HepG2 (cell line): Measurements from ENCODE around the gene BRIP1. TPM values are rescaled to one million over a fixed set of nuclear protein-coding genes. Genes with fewer than 3 reads are reported as not detected.

Experiments
- ATAC-seq: fragments of 200-7000 bp; cut with Tn5 transposase; 3 replicates; pipeline ENCODE4 v1.9.1; 2020; ENCODE audit warnings: mild to moderate bottlenecking, moderate library complexity
- BruUV-seq: library from RNA; stranded (reverse); fragments of 400-500 nt; replicated peaks from 2 replicates; lab custom pipeline; 2021; lab: Mats Ljungman, UMichigan
- CTCF ChIA-PET: fragments of 300-600 bp; formaldehyde crosslinking; extraction: SDS; loops from one replicate; lab custom pipeline; 2021; ENCODE audit warnings: low total read pairs, inconsistent platforms, low intra/inter-chr PET ratio; lab: Yijun Ruan, JAX
- POLR2A ChIA-PET: fragments of 350-600 bp; sonication (Branson Sonifier 250); formaldehyde crosslinking; loops from one replicate; lab custom pipeline; 2020; ENCODE audit warnings: antibody characterized with exemption, inconsistent platforms; lab: Yijun Ruan, JAX
- DNase-seq: peaks from one replicate; pipeline ENCODE4 v3.0.0-alpha.2; 2015; ENCODE audit warnings: low spot score
- FAIRE-seq: peaks from 3 replicates; lab custom pipeline; 2011; peaks lifted over from hg19 to GRCh38; lab: Jason Lieb, UNC
- H2AFZ ChIP-seq: one replicate; pipeline ENCODE4 v1.6.1; 2011; ENCODE audit warnings: low read length, inconsistent platforms
- H3K27ac ChIP-seq: fragments of 300-600 bp; 3 replicates; pipeline ENCODE4 v1.8.0; 2011; ENCODE audit warnings: mixed run types, mild to moderate bottlenecking, mixed read lengths, low read length, inconsistent platforms; ENCODE audit not compliant: insufficient read depth; ENCODE audit errors: extremely low read length
- H3K27me3 ChIP-seq, 2 experiments: fragments of 200-600 bp in 1 of 2; 2 replicates in 1 of 2; 3 replicates in 1 of 2; pipeline versions ENCODE4 v1.6.0 to v1.8.0; 2011; ENCODE audit warnings: low read length in 2 of 2, mild to moderate bottlenecking in 2 of 2, moderate library complexity in 2 of 2, inconsistent platforms in 1 of 2; ENCODE audit not compliant: insufficient read depth in 2 of 2, control insufficient read depth in 1 of 2
- H3K36me3 ChIP-seq, 2 experiments: fragments of 200-600 bp in 1 of 2; replicated peaks in 1 of 2; 2 replicates in 1 of 2; 3 replicates in 1 of 2; pipeline versions ENCODE4 v1.5.1 to v1.8.0; 2011; ENCODE audit warnings: low read length in 2 of 2, inconsistent platforms in 1 of 2; ENCODE audit not compliant: insufficient read depth in 2 of 2, control insufficient read depth in 1 of 2
- H3K4me1 ChIP-seq: 2 replicates; pipeline ENCODE4 v1.5.1; 2012; ENCODE audit warnings: low read length, inconsistent platforms; ENCODE audit not compliant: insufficient read depth
- H3K4me2 ChIP-seq: 2 replicates; pipeline ENCODE4 v1.6.0; 2011; ENCODE audit warnings: low read depth, low read length, inconsistent platforms
- H3K4me3 ChIP-seq, 3 experiments: fragments of 200-600 bp in 1 of 3; sonication (generic), shearing (Covaris generic) in 1 of 3; replicated peaks in 1 of 3; 2 replicates each; pipeline ENCODE4 v1.5.1; 2011 to 2016; ENCODE audit warnings: low read length in 3 of 3, inconsistent platforms in 2 of 3, low read depth in 2 of 3, mild to moderate bottlenecking in 2 of 3, control low read depth in 1 of 3, mixed read lengths in 1 of 3; ENCODE audit not compliant: insufficient read depth in 1 of 3
- H3K79me2 ChIP-seq: one replicate; pipeline ENCODE4 v1.6.1; 2011; ENCODE audit warnings: low read length, inconsistent platforms; ENCODE audit not compliant: insufficient read depth
- H3K9ac ChIP-seq: 2 replicates; pipeline ENCODE4 v1.6.0; 2011; ENCODE audit warnings: mild to moderate bottlenecking, low read depth, low read length, inconsistent platforms; ENCODE audit not compliant: insufficient read depth
- H3K9me3 ChIP-seq: 2 replicates; pipeline ENCODE4 v1.5.1; 2012; ENCODE audit warnings: mild to moderate bottlenecking, low read length
- H4K20me1 ChIP-seq: 2 replicates; pipeline ENCODE4 v1.6.0; 2011; ENCODE audit warnings: inconsistent platforms, mild to moderate bottlenecking, low read length, moderate library complexity; ENCODE audit not compliant: insufficient read depth
- ARHGAP35 ChIP-seq: sonication (generic); formaldehyde crosslinking; IDR thresholded peaks from 2 replicates; pipeline ENCODE4 v1.9.0; 2022; ENCODE audit warnings: mild to moderate bottlenecking, inconsistent platforms, moderate library complexity, missing genetic modification reagents, borderline replicate concordance
- ATM ChIP-seq: fragments of 450-650 bp; IDR thresholded peaks from 2 replicates; pipeline ENCODE4 v1.7.1; 2017; ENCODE audit warnings: mild to moderate bottlenecking, borderline replicate concordance
- EEA1 ChIP-seq: sonication (generic); formaldehyde crosslinking; IDR thresholded peaks from 2 replicates; pipeline ENCODE4 v1.5.1; 2020; ENCODE audit warnings: mild to moderate bottlenecking, missing genetic modification reagents, borderline replicate concordance
- EZH2 ChIP-seq: conservative IDR thresholded peaks from 2 replicates; pipeline ENCODE4 v1.6.1; 2012; ENCODE audit warnings: mild to moderate bottlenecking, low read depth, low read length, moderate library complexity
- MED1 ChIP-seq: sonication (generic); formaldehyde crosslinking; IDR thresholded peaks from 2 replicates; pipeline ENCODE4 v1.4.0; 2020; ENCODE audit warnings: missing genetic modification reagents
- MEF2D ChIP-seq: sonication (generic); formaldehyde crosslinking; IDR thresholded peaks from 2 replicates; pipeline ENCODE4 v1.5.1; 2020; ENCODE audit warnings: mild to moderate bottlenecking, missing genetic modification reagents
- MIER2 ChIP-seq: IDR thresholded peaks from 2 replicates; pipeline ENCODE4 v1.6.1; 2016; ENCODE audit warnings: missing biosample characterization, missing genetic modification reagents
- NFE2 ChIP-seq: sonication (generic); formaldehyde crosslinking; IDR thresholded peaks from 2 replicates; pipeline ENCODE4 v1.4.0; 2020; ENCODE audit warnings: missing genetic modification reagents
- POLR2AphosphoS2 ChIP-seq: IDR thresholded peaks from 2 replicates; pipeline ENCODE4 v1.6.1; 2011; ENCODE audit warnings: low read depth, low read length, improper control_type of control experiment
- ZMYM3 ChIP-seq: sonication (generic); formaldehyde crosslinking; IDR thresholded peaks from 2 replicates; pipeline ENCODE4 v1.5.1; 2020; ENCODE audit warnings: mild to moderate bottlenecking, missing genetic modification reagents
- ZNF484 ChIP-seq: sonication (generic); formaldehyde crosslinking; IDR thresholded peaks from 2 replicates; pipeline ENCODE4 v1.5.1; 2020; ENCODE audit warnings: mild to moderate bottlenecking, low read depth, missing genetic modification reagents, borderline replicate concordance
- WGBS: methylation state at CpG from one replicate; pipeline ENCODE4 v1.1.6; 2017; ENCODE audit warnings: low lambda C conversion rate; 5-methylcytosine and 5-hydroxymethylcytosine counted together
- in situ Hi-C: cut with HindIII; loops from 2 replicates; pipeline ENCODE4 v1.10.0; 2017; ENCODE audit warnings: low pct_unique_long_range_greater_than_20kb; ENCODE audit not compliant: extremely low pct_ligation_motif_present
- intact Hi-C: fragments of 100-400 bp; cut with micrococcal nuclease; formaldehyde crosslinking; loops from one replicate; pipeline ENCODE4 v1.10.0; 2022; ENCODE audit not compliant: unreplicated experiment
- polyA plus RNA-seq, 8 experiments: library from polyadenylated mRNA; depleted of rRNA in 3 of 8; stranded (reverse) in 7 of 8; unstranded in 1 of 8; fragments of >200 nt; fragmentation: Illumina TruSeq in 4 of 8; extraction: Trizol in 4 of 8; gene quantifications; 2 replicates each; pipeline versions ENCODE4 v1.2.1 to v1.2.3, GENCODE V29; 2011 to 2016; ENCODE audit warnings: low read depth in 4 of 8, missing spikeins in 1 of 8, mixed read lengths in 1 of 8; ENCODE audit not compliant: insufficient read depth in 1 of 8
- total RNA-seq, 5 experiments: library from RNA; depleted of rRNA; stranded (reverse); fragments of >200 nt; fragmentation: Illumina TruSeq; extraction: Trizol; gene quantifications; 2 replicates each; pipeline ENCODE4 v1.2.3, GENCODE V29; 2016; ENCODE audit warnings: low read depth in 1 of 5
- TF ChIP-seq, protein P1 (sequence below): sonication (generic); formaldehyde crosslinking; IDR thresholded peaks from 2 replicates; pipeline ENCODE4 v1.4.0; 2020; ENCODE audit warnings: missing genetic modification reagents
- TF ChIP-seq, protein P2 (sequence below): sonication (generic); formaldehyde crosslinking; IDR thresholded peaks from 2 replicates; pipeline ENCODE4 v1.4.0; 2020; ENCODE audit warnings: missing genetic modification reagents
- TF ChIP-seq, protein P3 (sequence below): sonication (generic); formaldehyde crosslinking; IDR thresholded peaks from 2 replicates; pipeline ENCODE4 v1.5.0; 2020; ENCODE audit warnings: missing genetic modification reagents

BRIP1 gene
- total and polyA plus RNA-seq, 2 of the 13 experiments (the other 11 are each of a cell fraction or from before 2014, with no cell fraction given) = 3.8 to 27.7 TPM

DNA sequence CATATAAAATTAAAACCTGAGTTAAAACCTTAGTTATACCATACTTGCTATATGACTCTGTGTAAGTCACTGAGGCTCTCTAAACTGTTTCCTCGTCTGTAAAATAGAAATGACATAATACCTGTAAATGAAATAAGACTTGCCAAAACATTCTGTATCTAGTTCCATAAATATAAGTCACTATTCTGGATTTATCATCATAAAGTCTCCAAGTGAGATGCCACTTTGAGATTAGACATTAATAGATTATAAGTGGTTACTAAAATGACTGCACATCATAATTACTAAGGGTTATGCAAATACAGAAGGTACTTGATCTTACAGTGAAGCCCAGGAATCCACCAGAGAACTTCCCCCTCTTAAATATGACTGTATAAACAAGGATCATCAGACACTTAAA is 12.0 kb upstream of the BRIP1 start:
- ATAC-seq = no peak
- no peak overlapping the region for H2AFZ ChIP-seq
- H3K27ac ChIP-seq = no peak overlapping the region
- H3K9ac ChIP-seq = no peak overlapping the region
- no peak for FAIRE-seq
- in situ Hi-C loops (no loop called here), intact Hi-C loops (no loop called here)
- ChIA-PET CTCF (no interaction called here), POLR2A (no interaction called here)
- no TSS peak for BruUV-seq
- H4K20me1 ChIP-seq = no peaks in the 10 kb centered on the region
- H3K4me3 ChIP-seq = no peak overlapping the region
- no peak overlapping the region for H3K4me2 ChIP-seq
- DNase-seq = no peak
- H3K36me3 ChIP-seq = peaks cover 15 to 81% of the 10 kb centered on the region in 2 experiments
- H3K27me3 ChIP-seq = no peaks in the 10 kb centered on the region
- no peaks in the 10 kb centered on the region for H3K79me2 ChIP-seq
- no peaks in the 10 kb centered on the region for H3K4me1 ChIP-seq
- H3K9me3 ChIP-seq = no peaks in the 10 kb centered on the region
- 94% methylated on average over 1 of the region's 1 CpG for WGBS
- TF ChIP-seq ZNF484 (CRISPR knock-in tag) = no peak
- no peak for TF ChIP-seq POLR2AphosphoS2
- no peak for TF ChIP-seq EEA1 (CRISPR knock-in tag)
- no peak for TF ChIP-seq EZH2
- TF ChIP-seq NFE2 (CRISPR knock-in tag) = no peak
- TF ChIP-seq ZMYM3 = no peak
- TF ChIP-seq, protein P1, sequence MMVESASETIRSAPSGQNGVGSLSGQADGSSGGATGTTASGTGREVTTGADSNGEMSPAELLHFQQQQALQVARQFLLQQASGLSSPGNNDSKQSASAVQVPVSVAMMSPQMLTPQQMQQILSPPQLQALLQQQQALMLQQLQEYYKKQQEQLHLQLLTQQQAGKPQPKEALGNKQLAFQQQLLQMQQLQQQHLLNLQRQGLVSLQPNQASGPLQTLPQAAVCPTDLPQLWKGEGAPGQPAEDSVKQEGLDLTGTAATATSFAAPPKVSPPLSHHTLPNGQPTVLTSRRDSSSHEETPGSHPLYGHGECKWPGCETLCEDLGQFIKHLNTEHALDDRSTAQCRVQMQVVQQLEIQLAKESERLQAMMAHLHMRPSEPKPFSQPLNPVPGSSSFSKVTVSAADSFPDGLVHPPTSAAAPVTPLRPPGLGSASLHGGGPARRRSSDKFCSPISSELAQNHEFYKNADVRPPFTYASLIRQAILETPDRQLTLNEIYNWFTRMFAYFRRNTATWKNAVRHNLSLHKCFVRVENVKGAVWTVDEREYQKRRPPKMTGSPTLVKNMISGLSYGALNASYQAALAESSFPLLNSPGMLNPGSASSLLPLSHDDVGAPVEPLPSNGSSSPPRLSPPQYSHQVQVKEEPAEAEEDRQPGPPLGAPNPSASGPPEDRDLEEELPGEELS = no peak
- TF ChIP-seq, protein P2, sequence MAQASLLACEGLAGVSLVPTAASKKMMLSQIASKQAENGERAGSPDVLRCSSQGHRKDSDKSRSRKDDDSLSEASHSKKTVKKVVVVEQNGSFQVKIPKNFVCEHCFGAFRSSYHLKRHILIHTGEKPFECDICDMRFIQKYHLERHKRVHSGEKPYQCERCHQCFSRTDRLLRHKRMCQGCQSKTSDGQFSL (CRISPR knock-in tag) = no peak
- no peak for TF ChIP-seq MEF2D (CRISPR knock-in tag)
- no peak for TF ChIP-seq ARHGAP35 (CRISPR knock-in tag)
- TF ChIP-seq MED1 (CRISPR knock-in tag) = no peak
- TF ChIP-seq MIER2 (CRISPR knock-in tag) = no peak
- TF ChIP-seq ATM = no peak
- TF ChIP-seq, protein P3, sequence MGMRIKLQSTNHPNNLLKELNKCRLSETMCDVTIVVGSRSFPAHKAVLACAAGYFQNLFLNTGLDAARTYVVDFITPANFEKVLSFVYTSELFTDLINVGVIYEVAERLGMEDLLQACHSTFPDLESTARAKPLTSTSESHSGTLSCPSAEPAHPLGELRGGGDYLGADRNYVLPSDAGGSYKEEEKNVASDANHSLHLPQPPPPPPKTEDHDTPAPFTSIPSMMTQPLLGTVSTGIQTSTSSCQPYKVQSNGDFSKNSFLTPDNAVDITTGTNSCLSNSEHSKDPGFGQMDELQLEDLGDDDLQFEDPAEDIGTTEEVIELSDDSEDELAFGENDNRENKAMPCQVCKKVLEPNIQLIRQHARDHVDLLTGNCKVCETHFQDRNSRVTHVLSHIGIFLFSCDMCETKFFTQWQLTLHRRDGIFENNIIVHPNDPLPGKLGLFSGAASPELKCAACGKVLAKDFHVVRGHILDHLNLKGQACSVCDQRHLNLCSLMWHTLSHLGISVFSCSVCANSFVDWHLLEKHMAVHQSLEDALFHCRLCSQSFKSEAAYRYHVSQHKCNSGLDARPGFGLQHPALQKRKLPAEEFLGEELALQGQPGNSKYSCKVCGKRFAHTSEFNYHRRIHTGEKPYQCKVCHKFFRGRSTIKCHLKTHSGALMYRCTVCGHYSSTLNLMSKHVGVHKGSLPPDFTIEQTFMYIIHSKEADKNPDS (CRISPR knock-in tag) = no peak
